ENCODE measurements around the gene GLA. TPM values are rescaled to one million over a fixed set of nuclear protein-coding genes. Genes with fewer than 3 reads are reported as not detected.

Gene GLA
- total RNA-seq, 1 experiment from 2014 or later: 58.3 TPM

DNA sequence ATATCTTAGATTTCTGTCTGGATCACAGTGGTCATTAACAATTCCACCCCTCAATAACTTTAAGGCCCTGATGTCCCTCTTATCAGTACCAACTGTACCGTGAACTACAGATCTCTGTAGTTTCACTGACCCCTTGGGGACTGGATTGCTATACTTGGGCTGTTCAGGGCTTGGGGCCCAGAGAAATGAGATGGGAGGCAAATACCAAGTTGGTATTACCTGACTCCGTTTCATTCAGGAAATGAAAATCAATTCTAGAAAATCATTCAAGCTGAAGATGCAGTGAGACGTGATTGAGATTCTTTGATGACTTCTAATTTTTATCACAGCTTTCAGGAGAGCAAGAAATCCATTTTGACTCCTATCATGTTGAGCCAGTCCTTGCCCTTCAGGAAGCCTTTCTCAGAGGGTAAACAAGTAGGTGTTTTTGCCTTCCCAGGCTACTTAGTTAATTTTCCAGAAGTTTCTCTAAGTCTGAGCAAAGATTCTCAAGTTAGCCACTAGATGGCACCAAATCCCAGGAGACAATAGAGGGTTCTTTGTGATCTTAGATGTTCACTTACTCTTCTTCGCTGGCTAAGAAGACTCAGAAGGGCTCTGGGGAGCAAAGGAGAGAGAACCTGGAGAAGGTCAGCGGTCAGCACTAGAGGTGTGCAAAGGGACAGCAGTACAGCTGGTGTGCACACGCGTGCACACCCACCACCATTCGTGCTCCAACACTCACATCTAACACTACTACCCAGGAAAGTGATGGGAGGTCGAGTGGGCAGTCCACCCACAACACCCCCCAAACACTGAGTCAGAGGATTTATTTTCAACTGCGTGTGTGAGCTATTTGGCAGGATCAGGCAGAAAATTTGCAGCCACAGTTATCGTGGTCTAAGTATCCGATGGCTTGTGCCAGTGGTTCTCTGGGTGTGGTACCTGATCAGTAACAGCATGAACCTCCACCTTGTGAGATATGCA lies 7.7 kb upstream of the GLA start:
- peak; percentile 55 for DNase-seq
- Histone ChIP-seq H3K4me3 (ENCODE audit: insufficient read depth, low read depth, low read length) (no peak overlapping the region), H3K27me3 (ENCODE audit: control insufficient read depth, insufficient read depth, low read length) (no peaks in the 10 kb centered on the region), H3K36me3 (replicated peaks; ENCODE audit: control insufficient read depth, insufficient read depth, low read length) (peaks cover 6% of the 10 kb centered on the region)

DNA sequence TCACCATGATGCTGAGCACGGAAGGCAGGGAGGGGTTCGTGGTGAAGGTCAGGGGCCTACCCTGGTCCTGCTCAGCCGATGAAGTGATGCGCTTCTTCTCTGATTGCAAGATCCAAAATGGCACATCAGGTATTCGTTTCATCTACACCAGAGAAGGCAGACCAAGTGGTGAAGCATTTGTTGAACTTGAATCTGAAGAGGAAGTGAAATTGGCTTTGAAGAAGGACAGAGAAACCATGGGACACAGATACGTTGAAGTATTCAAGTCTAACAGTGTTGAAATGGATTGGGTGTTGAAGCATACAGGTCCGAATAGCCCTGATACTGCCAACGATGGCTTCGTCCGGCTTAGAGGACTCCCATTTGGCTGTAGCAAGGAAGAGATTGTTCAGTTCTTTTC lies 4.3 kb upstream of the GLA start:
- no peaks in the 10 kb centered on the region for H3K27me3 ChIP-seq (ENCODE audit: control insufficient read depth, insufficient read depth, low read length)
- no peak for DNase-seq
- no peak overlapping the region for H3K4me3 ChIP-seq (ENCODE audit: insufficient read depth, low read depth, low read length)
- H3K36me3 ChIP-seq (replicated peaks; ENCODE audit: control insufficient read depth, insufficient read depth, low read length): peaks cover 6% of the 10 kb centered on the region

DNA sequence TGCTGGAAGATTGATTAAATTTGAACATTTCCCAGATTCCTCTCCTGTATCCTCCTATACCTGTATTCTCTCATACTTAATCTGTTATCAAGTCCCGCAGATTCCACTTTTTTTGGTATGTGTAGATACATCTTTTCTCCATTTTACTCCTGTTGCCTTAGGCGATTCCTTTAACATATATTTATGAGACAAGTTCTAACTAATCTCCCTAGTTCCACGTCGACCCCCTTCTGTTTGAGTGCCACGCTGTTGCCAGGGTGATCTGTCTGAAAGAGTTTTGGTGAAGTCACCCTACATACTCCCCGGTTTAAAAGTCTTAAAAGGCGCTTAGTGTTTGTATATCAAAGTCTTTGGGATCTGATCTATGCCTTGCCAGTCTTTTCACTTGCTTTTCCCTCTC lies 2.7 kb upstream of the GLA start:
- H3K27me3 ChIP-seq (ENCODE audit: control insufficient read depth, insufficient read depth, low read length): no peaks in the 10 kb centered on the region
- H3K4me3 ChIP-seq (ENCODE audit: insufficient read depth, low read depth, low read length): no peak overlapping the region
- H3K36me3 ChIP-seq (replicated peaks; ENCODE audit: control insufficient read depth, insufficient read depth, low read length): peaks cover 6% of the 10 kb centered on the region
- no peak for DNase-seq

DNA sequence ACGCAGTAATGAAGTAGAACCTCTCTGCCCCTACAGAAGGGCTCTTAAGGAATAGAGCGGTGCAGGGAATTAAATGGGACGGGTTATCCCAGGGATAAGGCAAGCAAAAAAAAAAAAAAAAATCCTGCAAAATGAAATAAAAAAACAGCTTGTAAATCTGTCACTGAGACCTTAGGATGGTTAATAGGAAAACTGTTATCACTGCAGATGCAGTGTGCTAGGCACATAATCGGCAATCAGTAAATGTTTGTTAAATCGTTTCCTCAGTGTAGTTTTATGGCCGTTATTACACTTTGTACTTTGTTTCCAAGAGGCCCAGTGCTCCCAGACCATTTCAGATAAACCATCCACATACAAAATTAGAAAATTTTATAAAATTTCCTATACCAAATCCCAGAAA lies 1.3 kb upstream of the GLA start:
- peak overlapping the region; percentile 72 for H3K4me3 ChIP-seq (ENCODE audit: insufficient read depth, low read depth, low read length)
- no peaks in the 10 kb centered on the region for H3K27me3 ChIP-seq (ENCODE audit: control insufficient read depth, insufficient read depth, low read length)
- H3K36me3 ChIP-seq (replicated peaks; ENCODE audit: control insufficient read depth, insufficient read depth, low read length): peaks cover 6% of the 10 kb centered on the region
- DNase-seq: no peak

DNA sequence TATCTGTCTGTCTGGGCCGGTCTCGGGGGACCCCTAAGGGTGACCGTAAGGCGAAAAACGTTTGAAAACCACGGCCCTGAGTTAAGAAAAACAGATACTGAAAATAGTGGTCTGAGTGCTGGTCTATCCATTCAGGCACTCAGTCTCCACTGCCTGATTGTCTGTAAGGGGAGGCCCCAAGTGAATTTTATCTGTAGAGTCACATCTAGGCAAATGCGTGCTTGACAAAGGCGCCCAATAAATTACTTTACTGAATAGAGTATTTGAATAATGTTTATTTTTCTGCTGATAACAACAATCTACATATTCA lies 762 bp upstream of the GLA start:
- H3K27me3 ChIP-seq (ENCODE audit: control insufficient read depth, insufficient read depth, low read length): no peaks in the 10 kb centered on the region

DNA sequence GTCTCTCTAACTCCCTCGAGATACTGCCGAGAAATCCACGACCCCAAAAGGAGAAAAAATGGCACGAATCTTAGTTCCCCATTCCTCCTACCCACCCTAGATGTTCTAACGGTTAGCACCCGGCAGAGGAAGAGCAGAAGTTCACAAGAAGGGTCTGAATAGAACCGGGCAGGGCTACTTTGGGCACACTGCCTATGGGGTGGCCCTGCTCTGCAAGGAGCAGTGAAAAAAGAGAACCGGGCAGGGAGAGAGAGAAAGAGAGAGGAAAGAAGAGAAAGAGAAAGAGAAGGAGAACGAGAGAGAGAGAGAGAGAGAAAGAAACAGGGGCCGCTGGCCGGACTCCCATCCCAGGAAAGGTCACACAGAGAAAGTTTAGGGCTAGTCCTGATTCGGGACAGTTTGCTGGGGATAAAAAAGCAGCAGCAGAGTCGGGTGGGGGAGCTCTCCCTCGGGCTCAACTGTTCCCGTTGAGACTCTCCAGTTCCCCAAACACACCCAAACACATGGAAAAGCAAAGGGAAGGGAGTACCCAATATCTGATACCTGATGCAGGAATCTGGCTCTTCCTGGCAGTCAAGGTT lies 468 bp downstream of the GLA start:
- Histone ChIP-seq H3K27me3 (ENCODE audit: control insufficient read depth, insufficient read depth, low read length) (no peaks in the 10 kb centered on the region), H3K36me3 (replicated peaks; ENCODE audit: control insufficient read depth, insufficient read depth, low read length) (peaks cover 4% of the 10 kb centered on the region), H3K4me3 (ENCODE audit: insufficient read depth, low read depth, low read length) (peak overlapping the region; percentile 54)
- DNase-seq: no peak

More for the DNA sequence above, 762 bp upstream of the GLA start:
- peak overlapping the region; percentile 72 for H3K4me3 ChIP-seq (ENCODE audit: insufficient read depth, low read depth, low read length)
- DNase-seq: no peak
- H3K36me3 ChIP-seq (replicated peaks; ENCODE audit: control insufficient read depth, insufficient read depth, low read length): peaks cover 6% of the 10 kb centered on the region

DNA sequence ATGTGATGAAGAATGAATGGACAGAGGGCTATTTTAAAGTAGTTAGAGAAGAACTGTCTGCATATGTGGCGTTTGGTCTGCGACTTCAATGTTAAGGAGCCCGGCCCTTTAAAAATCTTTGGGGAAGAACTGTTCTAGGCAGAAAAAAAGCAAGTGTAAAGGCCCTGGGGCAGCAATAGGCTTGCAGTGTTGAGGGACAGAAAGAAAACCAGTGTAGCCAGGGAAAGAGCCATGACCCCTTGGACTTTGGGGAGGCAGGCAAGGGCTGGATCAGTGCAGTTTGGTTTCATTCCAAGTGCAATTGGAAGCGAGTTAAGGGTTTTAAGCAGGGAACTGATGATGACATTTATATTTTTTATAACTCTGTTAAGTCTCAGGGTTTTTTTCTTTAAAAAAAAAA lies 7.9 kb downstream of the GLA start:
- DNase-seq: no peak
- Histone ChIP-seq H3K36me3 (replicated peaks; ENCODE audit: control insufficient read depth, insufficient read depth, low read length) (no peaks in the 10 kb centered on the region; the same call in none of the 2 replicates), H3K4me3 (ENCODE audit: insufficient read depth, low read depth, low read length) (no peak overlapping the region), H3K27me3 (ENCODE audit: control insufficient read depth, insufficient read depth, low read length) (no peaks in the 10 kb centered on the region)

DNA sequence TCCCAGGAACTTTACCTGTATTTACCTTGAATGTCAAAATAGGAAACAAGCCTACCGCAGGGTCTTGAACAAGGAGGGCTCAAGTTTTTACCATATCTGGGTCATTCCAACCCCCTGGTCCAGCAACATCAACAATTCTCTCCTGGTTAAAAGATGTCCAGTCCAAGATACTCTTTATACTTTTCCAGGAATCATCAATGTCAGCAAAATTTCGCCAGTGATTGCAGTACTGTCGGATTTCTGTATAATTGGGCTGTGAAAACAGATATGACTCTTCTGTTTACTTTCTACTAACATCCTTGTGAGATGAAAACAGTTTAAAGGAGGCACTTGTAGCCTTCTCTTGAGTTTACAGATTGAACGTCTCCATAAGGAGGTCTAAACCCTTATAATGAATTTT lies 9.0 kb downstream of the GLA start:
- Histone ChIP-seq H3K36me3 (replicated peaks; ENCODE audit: control insufficient read depth, insufficient read depth, low read length) (peaks cover 2% of the 10 kb centered on the region), H3K27me3 (ENCODE audit: control insufficient read depth, insufficient read depth, low read length) (no peaks in the 10 kb centered on the region), H3K4me3 (ENCODE audit: insufficient read depth, low read depth, low read length) (no peak overlapping the region)
- no peak for DNase-seq

DNA sequence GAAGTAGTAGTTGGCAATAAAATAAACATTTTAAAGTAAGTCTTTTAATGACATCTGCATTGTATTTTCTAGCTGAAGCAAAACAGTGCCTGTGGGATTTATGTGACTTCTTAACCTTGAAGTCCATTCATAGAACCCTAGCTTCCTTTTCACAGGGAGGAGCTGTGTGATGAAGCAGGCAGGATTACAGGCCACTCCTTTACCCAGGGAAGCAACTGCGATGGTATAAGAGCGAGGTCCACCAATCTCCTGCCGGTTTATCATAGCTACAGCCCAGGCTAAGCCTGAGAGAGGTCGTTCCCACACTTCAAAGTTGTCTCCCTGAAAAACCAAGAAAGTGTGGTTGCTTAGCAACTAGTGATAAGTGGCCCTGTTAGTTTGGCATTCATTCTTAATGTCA lies 9.9 kb downstream of the GLA start:
- no peak for DNase-seq
- Histone ChIP-seq H3K36me3 (replicated peaks; ENCODE audit: control insufficient read depth, insufficient read depth, low read length) (peaks cover 2% of the 10 kb centered on the region), H3K27me3 (ENCODE audit: control insufficient read depth, insufficient read depth, low read length) (no peaks in the 10 kb centered on the region), H3K4me3 (ENCODE audit: insufficient read depth, low read depth, low read length) (no peak overlapping the region)

DNA sequence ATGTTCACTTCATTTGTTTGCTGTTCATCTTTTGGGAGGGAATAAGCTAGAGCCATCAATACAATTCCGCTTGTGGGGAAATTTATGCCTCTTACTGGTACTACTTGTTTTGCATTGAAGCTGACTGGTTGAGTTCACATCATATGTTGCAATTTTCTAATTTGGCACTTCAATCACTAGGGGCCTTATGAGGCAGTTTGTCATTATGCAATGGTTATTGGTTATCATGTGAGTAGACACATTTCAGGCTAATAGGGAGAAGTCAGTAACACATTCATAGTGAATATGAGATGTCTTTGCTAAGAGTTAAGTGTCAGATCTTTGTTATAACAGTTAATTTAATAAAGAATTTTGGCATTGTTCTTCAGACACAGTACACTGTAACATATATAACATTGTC lies 11.9 kb downstream of the GLA start:
- peaks cover 9% of the 10 kb centered on the region for H3K36me3 ChIP-seq (replicated peaks; ENCODE audit: control insufficient read depth, insufficient read depth, low read length)
- no peak overlapping the region for H3K4me3 ChIP-seq (ENCODE audit: insufficient read depth, low read depth, low read length)

DNA sequence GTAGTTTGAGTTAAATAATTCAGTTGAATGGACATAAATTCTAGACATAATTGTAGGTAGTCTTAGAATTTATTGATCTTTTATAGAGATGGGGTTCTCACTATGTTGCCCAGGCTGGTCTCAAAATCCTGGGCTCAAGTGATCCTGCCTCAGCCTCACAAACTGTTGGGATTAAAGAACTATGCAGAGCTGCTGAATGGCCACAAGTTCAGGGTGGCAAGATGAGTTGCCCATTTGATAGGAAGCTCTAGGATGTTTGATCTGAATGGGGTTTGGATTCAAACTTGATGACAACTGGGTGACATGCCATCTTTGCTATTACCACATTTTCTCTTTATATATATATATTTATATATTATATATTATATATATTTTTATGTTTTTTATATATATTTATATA lies 13.4 kb downstream of the GLA start:
- no peak for DNase-seq
- H3K27me3 ChIP-seq (ENCODE audit: control insufficient read depth, insufficient read depth, low read length): no peaks in the 10 kb centered on the region
- H3K4me3 ChIP-seq (ENCODE audit: insufficient read depth, low read depth, low read length): no peak overlapping the region
- H3K36me3 ChIP-seq (replicated peaks; ENCODE audit: control insufficient read depth, insufficient read depth, low read length): peaks cover 9% of the 10 kb centered on the region

More for the DNA sequence above, 11.9 kb downstream of the GLA start:
- H3K27me3 ChIP-seq (ENCODE audit: control insufficient read depth, insufficient read depth, low read length): no peaks in the 10 kb centered on the region
- no peak for DNase-seq

DNA sequence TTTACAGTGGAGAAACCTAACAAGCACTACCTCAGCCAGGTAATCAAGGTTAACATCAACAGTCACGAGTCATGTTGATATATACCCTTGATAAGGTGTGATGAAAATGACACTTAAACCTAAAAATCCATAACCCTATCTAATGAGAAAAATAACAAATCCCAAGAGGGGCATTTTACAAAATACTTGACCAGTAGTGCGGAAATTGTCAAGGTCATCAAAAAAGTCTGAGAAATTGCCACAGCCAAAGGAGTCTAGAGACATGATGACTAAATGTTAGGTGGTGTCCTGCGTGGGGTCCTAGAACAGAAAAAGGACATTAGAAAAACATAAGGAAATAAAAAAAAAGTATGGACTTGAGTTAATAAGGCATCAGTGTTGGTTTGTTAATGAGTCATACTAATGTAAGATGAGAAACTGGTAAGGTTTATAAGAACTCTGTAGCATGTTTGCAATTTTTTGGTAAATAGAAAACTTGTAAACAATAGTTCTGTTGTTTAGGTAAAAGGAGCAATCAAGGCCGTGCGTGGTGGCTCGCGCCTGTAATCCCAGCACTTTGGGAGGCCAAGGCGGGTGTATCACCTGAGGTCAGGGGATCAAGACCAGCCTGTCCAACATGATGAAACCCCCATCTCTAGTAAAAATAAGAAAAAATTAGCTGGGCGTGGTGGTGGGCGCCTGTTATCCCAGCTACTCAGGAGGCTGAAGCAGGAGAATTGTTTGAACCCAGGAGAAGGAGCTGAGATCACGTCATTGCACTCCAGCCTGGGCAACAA lies 14.0 kb downstream of the GLA start:
- DNase-seq: no peak
- no peaks in the 10 kb centered on the region for H3K27me3 ChIP-seq (ENCODE audit: control insufficient read depth, insufficient read depth, low read length)
- H3K36me3 ChIP-seq (replicated peaks; ENCODE audit: control insufficient read depth, insufficient read depth, low read length): peaks cover 9% of the 10 kb centered on the region
- no peak overlapping the region for H3K4me3 ChIP-seq (ENCODE audit: insufficient read depth, low read depth, low read length)

DNA sequence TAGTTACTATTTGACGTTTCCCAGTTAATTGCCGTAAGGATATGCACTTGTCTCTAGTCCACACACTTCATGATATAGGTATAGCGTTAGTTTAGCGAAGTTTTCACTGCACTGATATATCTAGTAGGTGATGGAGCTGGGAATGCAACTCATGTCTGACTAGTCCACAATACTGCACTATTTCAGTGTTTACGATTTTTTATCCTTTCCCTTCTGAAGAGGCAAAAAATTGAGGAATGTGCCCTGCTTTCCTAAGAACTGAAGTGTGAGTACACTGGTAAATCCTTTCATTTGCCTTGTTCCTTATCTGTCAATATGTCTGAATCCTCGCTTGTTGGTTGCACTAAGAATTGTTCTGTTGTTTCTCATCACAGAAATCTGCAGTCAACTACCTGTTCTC lies 15.9 kb downstream of the GLA start:
- no peak for DNase-seq
- peaks cover 9% of the 10 kb centered on the region for H3K36me3 ChIP-seq (replicated peaks; ENCODE audit: control insufficient read depth, insufficient read depth, low read length)
- H3K4me3 ChIP-seq (ENCODE audit: insufficient read depth, low read depth, low read length): peak overlapping the region; percentile 78
- no peaks in the 10 kb centered on the region for H3K27me3 ChIP-seq (ENCODE audit: control insufficient read depth, insufficient read depth, low read length)

DNA sequence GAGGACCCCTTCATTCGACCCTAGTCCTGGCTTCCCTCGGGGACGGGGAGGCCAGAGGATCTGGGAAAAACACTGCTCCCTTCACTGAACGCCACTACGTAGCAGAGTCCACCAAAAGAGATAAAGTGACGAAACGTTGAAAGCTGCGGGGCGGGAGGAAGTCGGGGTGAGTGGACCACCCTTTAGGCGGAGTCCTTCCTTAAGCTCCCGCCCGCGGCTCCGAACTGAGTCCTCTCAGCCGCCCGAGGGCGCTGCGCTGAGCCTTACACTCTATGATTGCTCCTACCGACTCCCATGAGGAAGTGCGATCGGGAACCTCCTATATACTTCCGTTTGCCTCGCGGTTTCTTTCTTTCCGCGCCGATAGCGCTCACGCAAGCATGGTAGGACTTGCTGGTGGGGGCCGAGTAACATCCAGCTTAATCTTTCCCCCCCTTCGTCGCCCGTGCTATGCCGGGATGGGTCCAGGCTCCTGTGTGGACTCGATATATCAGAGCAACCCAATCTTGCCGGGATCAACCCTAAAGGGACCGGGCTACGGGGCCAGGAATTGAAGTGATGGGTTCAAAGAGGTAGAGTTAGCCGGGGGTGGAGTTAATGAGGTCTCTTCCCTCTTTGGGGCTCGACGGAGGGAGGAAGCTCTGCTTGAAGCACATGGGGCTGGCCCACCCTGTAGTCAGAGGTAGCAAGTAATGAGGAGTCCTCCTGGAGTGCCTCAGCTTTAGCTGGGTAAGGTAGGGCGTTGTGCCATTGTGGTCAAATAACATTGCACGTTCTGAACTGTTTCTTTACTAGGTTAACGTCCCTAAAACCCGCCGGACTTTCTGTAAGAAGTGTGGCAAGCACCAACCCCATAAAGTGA lies 16.8 kb downstream of the GLA start, which contains the start of gene RPL36A:
RPL36A (plus strand) TSS at position 348 of the 862 bp plus-strand sequence; CDS start at position 381, 33 bp downstream.
- H3K27me3 ChIP-seq (ENCODE audit: control insufficient read depth, insufficient read depth, low read length): no peaks in the 10 kb centered on the region
- peaks cover 9% of the 10 kb centered on the region for H3K36me3 ChIP-seq (replicated peaks; ENCODE audit: control insufficient read depth, insufficient read depth, low read length)
- peak within 1 kb of the TSS; percentile 78 for H3K4me3 ChIP-seq (ENCODE audit: insufficient read depth, low read depth, low read length)
- peak; percentile 75 for DNase-seq

Measured in H7 (cell line).